ENCODE measurements around the gene RFX7.
"Not testable (repeated sequence)": the region's sequence is repeated elsewhere in the genome, so short reads cannot be mapped to it uniquely, and the experiment has no call there.

GRCh38 chr15:56257306-56257705 lies 13.6 kb upstream of the RFX7 start:
- not testable (repeated sequence) for TF ChIP-seq CTCF, POLR2A (IDR thresholded peaks at IDR 0.05)

Measured in transverse colon (tissue), 3 donors.